ENCODE results near the gene C2orf49.

Gene C2orf49

GRCh38 chr2:105307550-105307949 is 29.8 kb upstream of the C2orf49 start:
- DNase-seq (ENCODE audit: low read depth) = no peak
- H3K4me3 ChIP-seq (ENCODE audit: low read length) = no peak overlapping the region
- TF ChIP-seq CTCF (IDR thresholded peaks at IDR 0.05; ENCODE audit: insufficient read depth, low read depth, low read length, missing control alignments) = no peak

DNA sequence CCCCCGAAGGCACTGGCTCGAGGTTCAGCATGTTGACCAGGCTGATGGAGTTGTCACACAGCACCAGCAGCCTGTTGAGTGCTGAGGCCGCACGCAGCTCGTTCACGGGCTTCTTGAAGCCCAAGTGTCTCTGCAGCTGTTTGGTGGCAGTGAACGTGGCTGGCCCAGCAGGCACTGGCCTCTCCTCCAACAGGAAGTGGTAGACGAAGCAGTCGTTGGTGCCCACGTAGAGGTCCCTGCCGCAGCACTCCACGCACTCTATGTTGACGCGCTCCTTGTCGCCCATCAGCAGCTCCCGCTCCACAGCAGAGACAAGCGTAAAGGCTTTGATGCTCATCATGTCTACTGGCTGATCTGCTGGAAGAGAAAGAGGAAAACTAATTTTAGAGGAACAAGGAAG is 29.4 kb upstream of the C2orf49 start:
- no peak for TF ChIP-seq CTCF (IDR thresholded peaks at IDR 0.05; ENCODE audit: insufficient read depth, low read depth, low read length, missing control alignments)
- no peak for DNase-seq (ENCODE audit: low read depth)
- H3K4me3 ChIP-seq (ENCODE audit: low read length) = no peak overlapping the region

- TF ChIP-seq CTCF (IDR thresholded peaks at IDR 0.05; ENCODE audit: insufficient read depth, low read depth, low read length, missing control alignments) = no peak
- no peak for DNase-seq (ENCODE audit: low read depth)
- H3K4me3 ChIP-seq (ENCODE audit: low read length) = no peak overlapping the region
Observed at GRCh38 chr2:105308382-105309146, 28.8 kb upstream of the C2orf49 start.

GRCh38 chr2:105309147-105309545 is 28.2 kb upstream of the C2orf49 start:
- no peak for TF ChIP-seq CTCF (IDR thresholded peaks at IDR 0.05; ENCODE audit: insufficient read depth, low read depth, low read length, missing control alignments)
- no peak overlapping the region for H3K4me3 ChIP-seq (ENCODE audit: low read length)
- DNase-seq (ENCODE audit: low read depth) = no peak

DNA sequence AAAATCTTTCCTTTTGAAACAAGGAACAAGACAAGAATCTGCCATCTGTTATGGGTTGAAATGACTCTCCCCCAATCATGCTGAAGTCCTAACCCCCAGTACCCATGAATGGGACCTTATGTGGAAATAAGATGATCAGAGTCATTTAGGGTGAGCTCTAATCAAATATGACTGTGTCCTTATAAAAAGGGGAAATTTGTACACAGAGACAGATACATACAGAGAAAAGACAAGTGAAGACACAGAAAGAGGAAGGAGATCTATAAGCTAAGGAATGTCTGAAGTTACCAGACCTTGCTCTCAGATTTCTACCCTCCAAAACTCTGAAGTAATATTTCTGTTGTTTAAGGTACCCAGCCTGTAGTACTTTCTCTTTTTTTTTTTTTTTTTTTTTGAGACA is 23.5 kb upstream of the C2orf49 start:
- DNase-seq (ENCODE audit: low read depth) = no peak
- TF ChIP-seq CTCF (IDR thresholded peaks at IDR 0.05; ENCODE audit: insufficient read depth, low read depth, low read length, missing control alignments) = no peak
- no peak overlapping the region for H3K4me3 ChIP-seq (ENCODE audit: low read length)

- no peak overlapping the region for H3K4me3 ChIP-seq (ENCODE audit: low read length)
- no peak for DNase-seq (ENCODE audit: low read depth)
- TF ChIP-seq CTCF (IDR thresholded peaks at IDR 0.05; ENCODE audit: insufficient read depth, low read depth, low read length, missing control alignments) = no peak
Observed at GRCh38 chr2:105315314-105315713, 22.0 kb upstream of the C2orf49 start.

GRCh38 chr2:105317937-105318336 is 19.4 kb upstream of the C2orf49 start:
- DNase-seq (ENCODE audit: low read depth) = peak; percentile 84
- no peak for TF ChIP-seq CTCF (IDR thresholded peaks at IDR 0.05; ENCODE audit: insufficient read depth, low read depth, low read length, missing control alignments)
- H3K4me3 ChIP-seq (ENCODE audit: low read length) = no peak overlapping the region

Measured in epithelial cell of esophagus (primary cell).